K562 (cell line): ENCODE data around the gene FSCN2. TPM values are rescaled to one million over a fixed set of nuclear protein-coding genes. Genes with fewer than 3 reads are reported as not detected.
A peak's percentile ranks its signal among the peaks of the same experiment; 100 is the strongest.

Experiments
- DMBX1 ChIP-seq: fragments of 250-450 bp; sonication (Bioruptor Pico); IDR thresholded peaks from 2 replicates; pipeline ENCODE4 v1.8.0; 2022; ENCODE audit warnings: inconsistent platforms, mild to moderate bottlenecking, moderate library complexity, borderline replicate concordance
- FOXA1 ChIP-seq: fragments of 450-650 bp; IDR thresholded peaks from 2 replicates; pipeline ENCODE4 v1.6.1; 2016; ENCODE audit warnings: mild to moderate bottlenecking, borderline replicate concordance
- NFXL1 ChIP-seq: fragments of 450-650 bp; formaldehyde crosslinking; IDR thresholded peaks from 2 replicates; pipeline ENCODE4 v1.4.0; 2021; ENCODE audit warnings: mild to moderate bottlenecking
- POLR2B ChIP-seq: fragments of 450-650 bp; IDR thresholded peaks from 2 replicates; pipeline ENCODE4 v1.6.1; 2018; ENCODE audit warnings: low read depth; ENCODE audit not compliant: partially characterized antibody
- POLR3G ChIP-seq: IDR thresholded peaks from 2 replicates; pipeline ENCODE4 v1.6.1; 2011; ENCODE audit not compliant: insufficient read length, insufficient replicate concordance; ENCODE audit errors: extremely low read depth
- SIN3B ChIP-seq: fragments of 450-650 bp; IDR thresholded peaks from 2 replicates; pipeline ENCODE4 v1.6.1; 2017; ENCODE audit warnings: low read depth, mild to moderate bottlenecking, moderate library complexity
- SMAD4 ChIP-seq: fragments of 250-450 bp; sonication (Bioruptor Pico); conservative IDR thresholded peaks from 2 replicates; pipeline ENCODE4 v1.8.0; 2021; ENCODE audit warnings: inconsistent platforms, mild to moderate bottlenecking, moderate library complexity
- TSC22D4 ChIP-seq: fragments of 450-650 bp; IDR thresholded peaks from 2 replicates; pipeline ENCODE4 v1.6.1; 2016; ENCODE audit warnings: missing genetic modification characterization, missing biosample characterization, control low read depth
- ZC3H11A ChIP-seq: IDR thresholded peaks from 2 replicates; pipeline ENCODE4 v1.6.1; 2012; ENCODE audit warnings: low read depth, low read length, improper control_type of control experiment
- ZNF699 ChIP-seq: fragments of 250-450 bp; sonication (Bioruptor Pico); IDR thresholded peaks from 2 replicates; pipeline ENCODE4 v1.8.0; 2021; ENCODE audit warnings: mild to moderate bottlenecking, moderate library complexity; ENCODE audit not compliant: insufficient replicate concordance
- ZNF75A ChIP-seq: fragments of 450-650 bp; formaldehyde crosslinking; IDR thresholded peaks from 2 replicates; pipeline ENCODE4 v1.4.0; 2020; ENCODE audit warnings: mild to moderate bottlenecking
- ZNF780A ChIP-seq: fragments of 250-450 bp; sonication (Bioruptor Pico); IDR thresholded peaks from 2 replicates; pipeline ENCODE4 v1.5.0; 2021; ENCODE audit warnings: mild to moderate bottlenecking
- polyA plus RNA-seq, 8 experiments: library from polyadenylated mRNA; depleted of rRNA in 4 of 8; stranded (reverse) in 5 of 8; unstranded in 3 of 8; fragments of >200 nt; fragmentation: Nextera tagmentation in 2 of 8; fragmentation: Illumina TruSeq in 1 of 8; extraction: Ambion mirVana in 2 of 8; extraction: Trizol in 1 of 8; gene quantifications; 2 replicates each; pipeline versions ENCODE4 v1.2.1 to v1.2.3, GENCODE V29; 2011 to 2014; ENCODE audit warnings: inconsistent platforms in 1 of 8, missing spikeins in 1 of 8
- total RNA-seq, 7 experiments: library from RNA; depleted of rRNA in 6 of 7; stranded (reverse); fragments of >200 nt in 6 of 7; fragmentation: Illumina TruSeq in 2 of 7; extraction: Trizol in 2 of 7; gene quantifications; 2 replicates each; pipeline versions ENCODE4 v1.2.1 to v1.2.3, GENCODE V29; 2011 to 2021; ENCODE audit warnings: low replicate concordance in 1 of 7
- TF ChIP-seq, protein P1 (sequence below): fragments of 450-650 bp; IDR thresholded peaks from 2 replicates; pipeline ENCODE4 v1.7.1; 2018; ENCODE audit warnings: mild to moderate bottlenecking, low read depth; ENCODE audit not compliant: partially characterized antibody
- TF ChIP-seq, protein P2 (sequence below): fragments of 450-650 bp; formaldehyde crosslinking; IDR thresholded peaks from 2 replicates; pipeline ENCODE4 v1.4.0; 2022; ENCODE audit warnings: missing genetic modification characterization
- TF ChIP-seq, protein P3 (sequence below): sonication (generic); formaldehyde crosslinking; IDR thresholded peaks from 2 replicates; pipeline ENCODE4 v1.8.0; 2022; ENCODE audit warnings: mild to moderate bottlenecking, low read depth, missing genetic modification reagents
- TF ChIP-seq, protein P4 (sequence below): sonication (generic); formaldehyde crosslinking; IDR thresholded peaks from 2 replicates; pipeline ENCODE4 v1.8.1; 2022; ENCODE audit warnings: missing genetic modification reagents
- TF ChIP-seq, protein P5 (sequence below): sonication (generic); formaldehyde crosslinking; IDR thresholded peaks from 2 replicates; pipeline ENCODE4 v1.8.0; 2022; ENCODE audit warnings: mild to moderate bottlenecking, missing genetic modification reagents
- TF ChIP-seq, protein P6 (sequence below): fragments of 450-650 bp; IDR thresholded peaks from 2 replicates; pipeline ENCODE4 v1.6.1; 2016; ENCODE audit warnings: antibody characterized with exemption

Gene FSCN2
- total and polyA plus RNA-seq, 9 of the 15 experiments (the other 6 are each of a cell fraction or from before 2014, with no cell fraction given), result 0.08 TPM; not detected in 8

DNA sequence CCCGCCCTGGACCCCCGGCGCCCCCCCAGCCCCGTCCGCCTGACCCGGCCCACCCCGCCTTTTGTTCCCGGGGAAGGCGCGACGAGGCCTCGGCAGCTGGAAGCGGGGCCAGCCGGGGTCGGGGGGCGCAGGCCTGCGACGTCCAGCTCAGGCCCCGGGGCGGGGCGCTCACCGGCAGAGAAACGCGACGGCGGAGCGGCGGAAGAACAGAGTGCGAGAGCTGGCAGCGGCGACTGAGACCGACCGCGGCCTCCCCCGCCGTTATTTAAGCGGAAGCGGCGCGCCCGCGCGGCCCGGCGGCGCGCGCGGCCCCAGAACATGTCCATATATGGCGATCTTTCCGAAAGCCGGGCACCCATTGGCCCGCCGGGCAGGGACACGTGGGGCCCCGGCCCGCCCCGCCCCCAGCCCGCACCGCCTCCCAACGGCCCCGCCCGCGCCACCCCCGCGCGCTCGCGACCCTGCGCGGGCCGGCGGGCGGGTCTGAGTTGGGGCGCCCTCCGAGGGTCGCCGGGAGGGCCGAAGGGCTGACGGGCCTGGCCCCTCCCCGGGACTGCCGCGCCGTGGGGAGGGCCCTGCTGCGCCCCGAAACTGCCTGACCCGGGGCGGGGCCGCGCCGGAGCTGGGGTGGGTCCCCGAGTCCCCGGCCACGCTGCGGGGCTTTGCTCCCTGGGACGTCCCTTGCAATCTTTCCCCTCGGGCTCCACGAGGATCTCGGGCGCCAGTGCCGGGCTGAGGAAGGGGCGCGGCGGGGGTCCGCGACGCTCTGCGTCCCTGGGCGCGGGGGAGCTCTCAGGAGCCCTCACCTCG lies 15.4 kb upstream of the FSCN2 start, which contains the start of gene ACTG1 (continued):
- TF ChIP-seq, protein P1, sequence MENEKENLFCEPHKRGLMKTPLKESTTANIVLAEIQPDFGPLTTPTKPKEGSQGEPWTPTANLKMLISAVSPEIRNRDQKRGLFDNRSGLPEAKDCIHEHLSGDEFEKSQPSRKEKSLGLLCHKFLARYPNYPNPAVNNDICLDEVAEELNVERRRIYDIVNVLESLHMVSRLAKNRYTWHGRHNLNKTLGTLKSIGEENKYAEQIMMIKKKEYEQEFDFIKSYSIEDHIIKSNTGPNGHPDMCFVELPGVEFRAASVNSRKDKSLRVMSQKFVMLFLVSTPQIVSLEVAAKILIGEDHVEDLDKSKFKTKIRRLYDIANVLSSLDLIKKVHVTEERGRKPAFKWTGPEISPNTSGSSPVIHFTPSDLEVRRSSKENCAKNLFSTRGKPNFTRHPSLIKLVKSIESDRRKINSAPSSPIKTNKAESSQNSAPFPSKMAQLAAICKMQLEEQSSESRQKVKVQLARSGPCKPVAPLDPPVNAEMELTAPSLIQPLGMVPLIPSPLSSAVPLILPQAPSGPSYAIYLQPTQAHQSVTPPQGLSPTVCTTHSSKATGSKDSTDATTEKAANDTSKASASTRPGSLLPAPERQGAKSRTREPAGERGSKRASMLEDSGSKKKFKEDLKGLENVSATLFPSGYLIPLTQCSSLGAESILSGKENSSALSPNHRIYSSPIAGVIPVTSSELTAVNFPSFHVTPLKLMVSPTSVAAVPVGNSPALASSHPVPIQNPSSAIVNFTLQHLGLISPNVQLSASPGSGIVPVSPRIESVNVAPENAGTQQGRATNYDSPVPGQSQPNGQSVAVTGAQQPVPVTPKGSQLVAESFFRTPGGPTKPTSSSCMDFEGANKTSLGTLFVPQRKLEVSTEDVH, result no peak
- TF ChIP-seq, protein P2, sequence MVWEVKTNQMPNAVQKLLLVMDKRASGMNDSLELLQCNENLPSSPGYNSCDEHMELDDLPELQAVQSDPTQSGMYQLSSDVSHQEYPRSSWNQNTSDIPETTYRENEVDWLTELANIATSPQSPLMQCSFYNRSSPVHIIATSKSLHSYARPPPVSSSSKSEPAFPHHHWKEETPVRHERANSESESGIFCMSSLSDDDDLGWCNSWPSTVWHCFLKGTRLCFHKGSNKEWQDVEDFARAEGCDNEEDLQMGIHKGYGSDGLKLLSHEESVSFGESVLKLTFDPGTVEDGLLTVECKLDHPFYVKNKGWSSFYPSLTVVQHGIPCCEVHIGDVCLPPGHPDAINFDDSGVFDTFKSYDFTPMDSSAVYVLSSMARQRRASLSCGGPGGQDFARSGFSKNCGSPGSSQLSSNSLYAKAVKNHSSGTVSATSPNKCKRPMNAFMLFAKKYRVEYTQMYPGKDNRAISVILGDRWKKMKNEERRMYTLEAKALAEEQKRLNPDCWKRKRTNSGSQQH (CRISPR knock-in tag), result no peak
- TF ChIP-seq FOXA1 (no peak), DMBX1 (no peak), ZNF699 (CRISPR knock-in tag) (no peak), TSC22D4 (tag) (no peak), POLR3G (no peak), ZC3H11A (no peak), ZNF780A (CRISPR knock-in tag) (no peak), ZNF75A (CRISPR knock-in tag) (no peak), NFXL1 (CRISPR knock-in tag) (no peak), SMAD4 (CRISPR knock-in tag) (no peak), SIN3B (no peak), POLR2B (peak; percentile 88)
- TF ChIP-seq, protein P3, sequence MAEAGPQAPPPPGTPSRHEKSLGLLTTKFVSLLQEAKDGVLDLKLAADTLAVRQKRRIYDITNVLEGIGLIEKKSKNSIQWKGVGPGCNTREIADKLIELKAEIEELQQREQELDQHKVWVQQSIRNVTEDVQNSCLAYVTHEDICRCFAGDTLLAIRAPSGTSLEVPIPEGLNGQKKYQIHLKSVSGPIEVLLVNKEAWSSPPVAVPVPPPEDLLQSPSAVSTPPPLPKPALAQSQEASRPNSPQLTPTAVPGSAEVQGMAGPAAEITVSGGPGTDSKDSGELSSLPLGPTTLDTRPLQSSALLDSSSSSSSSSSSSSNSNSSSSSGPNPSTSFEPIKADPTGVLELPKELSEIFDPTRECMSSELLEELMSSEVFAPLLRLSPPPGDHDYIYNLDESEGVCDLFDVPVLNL (CRISPR knock-in tag), result no peak
- TF ChIP-seq, protein P4, sequence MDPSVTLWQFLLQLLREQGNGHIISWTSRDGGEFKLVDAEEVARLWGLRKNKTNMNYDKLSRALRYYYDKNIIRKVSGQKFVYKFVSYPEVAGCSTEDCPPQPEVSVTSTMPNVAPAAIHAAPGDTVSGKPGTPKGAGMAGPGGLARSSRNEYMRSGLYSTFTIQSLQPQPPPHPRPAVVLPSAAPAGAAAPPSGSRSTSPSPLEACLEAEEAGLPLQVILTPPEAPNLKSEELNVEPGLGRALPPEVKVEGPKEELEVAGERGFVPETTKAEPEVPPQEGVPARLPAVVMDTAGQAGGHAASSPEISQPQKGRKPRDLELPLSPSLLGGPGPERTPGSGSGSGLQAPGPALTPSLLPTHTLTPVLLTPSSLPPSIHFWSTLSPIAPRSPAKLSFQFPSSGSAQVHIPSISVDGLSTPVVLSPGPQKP (CRISPR knock-in tag), result no peak
- TF ChIP-seq, protein P5, sequence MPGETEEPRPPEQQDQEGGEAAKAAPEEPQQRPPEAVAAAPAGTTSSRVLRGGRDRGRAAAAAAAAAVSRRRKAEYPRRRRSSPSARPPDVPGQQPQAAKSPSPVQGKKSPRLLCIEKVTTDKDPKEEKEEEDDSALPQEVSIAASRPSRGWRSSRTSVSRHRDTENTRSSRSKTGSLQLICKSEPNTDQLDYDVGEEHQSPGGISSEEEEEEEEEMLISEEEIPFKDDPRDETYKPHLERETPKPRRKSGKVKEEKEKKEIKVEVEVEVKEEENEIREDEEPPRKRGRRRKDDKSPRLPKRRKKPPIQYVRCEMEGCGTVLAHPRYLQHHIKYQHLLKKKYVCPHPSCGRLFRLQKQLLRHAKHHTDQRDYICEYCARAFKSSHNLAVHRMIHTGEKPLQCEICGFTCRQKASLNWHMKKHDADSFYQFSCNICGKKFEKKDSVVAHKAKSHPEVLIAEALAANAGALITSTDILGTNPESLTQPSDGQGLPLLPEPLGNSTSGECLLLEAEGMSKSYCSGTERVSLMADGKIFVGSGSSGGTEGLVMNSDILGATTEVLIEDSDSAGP (CRISPR knock-in tag), result no peak
- TF ChIP-seq, protein P6, sequence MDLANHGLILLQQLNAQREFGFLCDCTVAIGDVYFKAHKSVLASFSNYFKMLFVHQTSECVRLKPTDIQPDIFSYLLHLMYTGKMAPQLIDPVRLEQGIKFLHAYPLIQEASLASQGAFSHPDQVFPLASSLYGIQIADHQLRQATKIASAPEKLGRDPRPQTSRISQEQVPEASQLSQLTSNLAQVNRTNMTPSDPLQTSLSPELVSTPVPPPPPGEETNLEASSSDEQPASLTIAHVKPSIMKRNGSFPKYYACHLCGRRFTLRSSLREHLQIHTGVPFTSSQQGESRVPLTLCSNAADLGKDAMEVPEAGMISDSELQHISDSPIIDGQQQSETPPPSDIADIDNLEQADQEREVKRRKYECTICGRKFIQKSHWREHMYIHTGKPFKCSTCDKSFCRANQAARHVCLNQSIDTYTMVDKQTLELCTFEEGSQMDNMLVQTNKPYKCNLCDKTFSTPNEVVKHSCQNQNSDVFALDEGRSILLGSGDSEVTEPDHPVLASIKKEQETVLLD, result no peak
